Neural progenitor cell (in vitro differentiated cells): ENCODE data around the gene ADGRF1. TPM values are rescaled to one million over a fixed set of nuclear protein-coding genes. Genes with fewer than 3 reads are reported as not detected.

Experiments used
- DNase-seq: peaks from one replicate; pipeline ENCODE4 v3.0.0-alpha.2; 2016; ENCODE audit warnings: low spot score
- H2AFZ ChIP-seq: fragments of 200-600 bp; sonication (generic); replicated peaks from 2 replicates; pipeline ENCODE4 v1.6.1; 2016; ENCODE audit warnings: antibody characterized with exemption
- H3F3A ChIP-seq: fragments of 200-600 bp; sonication (generic); 2 replicates; pipeline ENCODE4 v1.6.1; 2016; ENCODE audit warnings: antibody characterized with exemption, low read depth
- H3K27ac ChIP-seq: fragments of 200-600 bp; sonication (generic); 2 replicates; pipeline ENCODE4 v1.5.1; 2016; ENCODE audit warnings: mild to moderate bottlenecking
- H3K27me3 ChIP-seq: fragments of 200-600 bp; sonication (generic); 2 replicates; pipeline ENCODE4 v1.6.1; 2016; ENCODE audit warnings: mild to moderate bottlenecking, moderate library complexity
- H3K36me3 ChIP-seq: fragments of 200-600 bp; sonication (generic); 2 replicates; pipeline ENCODE4 v1.5.1; 2016
- H3K4me1 ChIP-seq: fragments of 200-600 bp; sonication (generic); 2 replicates; pipeline ENCODE4 v1.6.1; 2016; ENCODE audit warnings: mixed run types
- H3K4me2 ChIP-seq: fragments of 200-600 bp; sonication (generic); 2 replicates; pipeline ENCODE4 v1.6.1; 2016
- H3K4me3 ChIP-seq: fragments of 200-600 bp; sonication (generic); 2 replicates; pipeline ENCODE4 v1.5.1; 2016
- H3K79me2 ChIP-seq: fragments of 200-600 bp; sonication (generic); 2 replicates; pipeline ENCODE4 v1.6.1; 2016; ENCODE audit warnings: low read depth
- H3K9ac ChIP-seq: fragments of 200-600 bp; sonication (generic); 2 replicates; pipeline ENCODE4 v1.6.1; 2016
- H3K9me3 ChIP-seq: fragments of 200-600 bp; sonication (generic); 2 replicates; pipeline ENCODE4 v1.5.1; 2016; ENCODE audit warnings: low read depth
- H4K20me1 ChIP-seq: fragments of 200-600 bp; sonication (generic); 2 replicates; pipeline ENCODE4 v1.6.1; 2016; ENCODE audit warnings: low read depth
- H3K27ac Mint-ChIP-seq: 3 replicates; pipeline ENCODE4 v1.8.0; 2021; ENCODE audit warnings: mixed read lengths
- H3K27me3 Mint-ChIP-seq: 2 replicates; pipeline ENCODE4 v1.8.0; 2022; ENCODE audit warnings: low read depth, mild to moderate bottlenecking, inconsistent platforms, moderate library complexity, mixed read lengths; ENCODE audit not compliant: insufficient read depth
- H3K36me3 Mint-ChIP-seq: 3 replicates; pipeline ENCODE4 v1.8.0; 2021; ENCODE audit warnings: mixed read lengths
- H3K4me1 Mint-ChIP-seq: 3 replicates; pipeline ENCODE4 v1.8.0; 2021; ENCODE audit warnings: mixed read lengths
- H3K4me3 Mint-ChIP-seq: 3 replicates; pipeline ENCODE4 v1.8.0; 2021; ENCODE audit warnings: mild to moderate bottlenecking, moderate library complexity, mixed read lengths
- H3K9me3 Mint-ChIP-seq: 3 replicates; pipeline ENCODE4 v1.8.0; 2020; ENCODE audit warnings: mixed read lengths
- EZH2 ChIP-seq: fragments of 200-600 bp; sonication (generic); IDR thresholded peaks from 2 replicates; pipeline ENCODE4 v1.6.1; 2017; ENCODE audit warnings: antibody characterized with exemption, mild to moderate bottlenecking, moderate library complexity
- EZH2phosphoT487 ChIP-seq: fragments of 200-600 bp; sonication (generic); IDR thresholded peaks from 2 replicates; pipeline ENCODE4 v1.6.1; 2017; ENCODE audit warnings: antibody characterized with exemption
- total RNA-seq: library from RNA; depleted of rRNA; stranded (reverse); fragments of >200 nt; gene quantifications from 2 replicates; pipeline ENCODE4 v1.2.3, GENCODE V29; 2015; ENCODE audit warnings: low replicate concordance
- TF ChIP-seq, protein P1 (sequence below): fragments of 200-600 bp; sonication (generic); IDR thresholded peaks from 2 replicates; pipeline ENCODE4 v1.5.1; 2017; ENCODE audit warnings: antibody characterized with exemption, mild to moderate bottlenecking

ADGRF1 gene
- total RNA-seq, 1 donor from 2014 or later, result not detected

DNA sequence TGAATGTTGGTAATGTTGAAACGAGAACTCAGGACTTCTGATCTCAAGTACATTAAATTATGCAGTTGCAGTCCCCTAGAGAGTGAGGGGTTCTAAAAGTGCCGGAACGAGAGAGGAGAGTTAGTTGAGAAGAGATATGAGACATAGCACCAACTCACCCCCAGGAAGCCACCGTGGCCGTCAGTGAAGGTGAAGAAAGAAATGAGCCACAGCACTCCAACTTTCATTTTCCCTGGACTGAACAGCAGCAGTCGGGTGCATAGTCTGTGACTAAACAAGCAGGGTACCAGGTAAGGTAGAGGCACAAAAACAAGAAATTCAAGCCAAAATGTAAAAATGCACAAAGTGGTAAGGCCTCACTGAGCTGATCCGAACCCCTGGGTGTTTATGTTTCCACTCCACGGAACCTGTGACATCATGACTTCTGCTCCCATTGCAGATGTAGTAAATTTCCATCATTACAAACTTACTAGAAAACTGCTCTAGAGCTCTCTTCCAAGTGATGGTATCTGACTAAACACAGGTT lies 13.2 kb downstream of the ADGRF1 start:
- no peaks in the 10 kb centered on the region for H3K36me3 ChIP-seq
- H4K20me1 ChIP-seq, result no peaks in the 10 kb centered on the region
- H3K27me3 ChIP-seq, result no peaks in the 10 kb centered on the region
- no peak overlapping the region for H3K4me3 ChIP-seq
- no peaks in the 10 kb centered on the region for H3K36me3 Mint-ChIP-seq
- no peak overlapping the region for H3K9ac ChIP-seq
- H3K79me2 ChIP-seq, result no peaks in the 10 kb centered on the region
- H3K27me3 Mint-ChIP-seq, result no peaks in the 10 kb centered on the region
- no peaks in the 10 kb centered on the region for H3K4me1 Mint-ChIP-seq
- TF ChIP-seq, protein P1, sequence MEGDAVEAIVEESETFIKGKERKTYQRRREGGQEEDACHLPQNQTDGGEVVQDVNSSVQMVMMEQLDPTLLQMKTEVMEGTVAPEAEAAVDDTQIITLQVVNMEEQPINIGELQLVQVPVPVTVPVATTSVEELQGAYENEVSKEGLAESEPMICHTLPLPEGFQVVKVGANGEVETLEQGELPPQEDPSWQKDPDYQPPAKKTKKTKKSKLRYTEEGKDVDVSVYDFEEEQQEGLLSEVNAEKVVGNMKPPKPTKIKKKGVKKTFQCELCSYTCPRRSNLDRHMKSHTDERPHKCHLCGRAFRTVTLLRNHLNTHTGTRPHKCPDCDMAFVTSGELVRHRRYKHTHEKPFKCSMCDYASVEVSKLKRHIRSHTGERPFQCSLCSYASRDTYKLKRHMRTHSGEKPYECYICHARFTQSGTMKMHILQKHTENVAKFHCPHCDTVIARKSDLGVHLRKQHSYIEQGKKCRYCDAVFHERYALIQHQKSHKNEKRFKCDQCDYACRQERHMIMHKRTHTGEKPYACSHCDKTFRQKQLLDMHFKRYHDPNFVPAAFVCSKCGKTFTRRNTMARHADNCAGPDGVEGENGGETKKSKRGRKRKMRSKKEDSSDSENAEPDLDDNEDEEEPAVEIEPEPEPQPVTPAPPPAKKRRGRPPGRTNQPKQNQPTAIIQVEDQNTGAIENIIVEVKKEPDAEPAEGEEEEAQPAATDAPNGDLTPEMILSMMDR, result no peak
- TF ChIP-seq EZH2, result no peak
- no peak for TF ChIP-seq EZH2phosphoT487
- H3K27ac Mint-ChIP-seq, result no peak overlapping the region
- no peaks in the 10 kb centered on the region for H3F3A ChIP-seq
- no peaks in the 10 kb centered on the region for H3K9me3 Mint-ChIP-seq
- no peak for DNase-seq
- H3K4me3 Mint-ChIP-seq, result no peak overlapping the region
- no peak overlapping the region for H2AFZ ChIP-seq
- no peak overlapping the region for H3K27ac ChIP-seq
- H3K4me1 ChIP-seq, result no peaks in the 10 kb centered on the region
- no peak overlapping the region for H3K4me2 ChIP-seq
- H3K9me3 ChIP-seq, result no peaks in the 10 kb centered on the region

DNA sequence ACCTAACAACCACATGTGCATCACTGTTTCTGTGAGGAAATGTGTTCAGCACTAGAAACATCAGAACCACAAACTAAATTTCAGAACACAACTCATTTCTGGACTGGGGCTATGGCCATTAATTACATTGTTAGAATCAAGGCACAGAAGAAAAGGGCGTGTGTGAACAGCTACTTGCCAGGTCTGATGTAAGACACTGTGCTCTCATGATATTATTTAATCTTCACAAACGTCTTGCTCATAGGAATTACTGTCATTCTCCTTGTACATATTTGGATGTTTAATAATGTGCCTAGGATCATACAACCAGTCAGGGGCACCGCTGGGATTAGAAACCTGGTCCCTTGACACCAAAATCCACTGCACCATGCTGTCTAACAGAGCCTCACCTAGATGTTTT lies 14.8 kb downstream of the ADGRF1 start:
- no peak overlapping the region for H3K4me3 ChIP-seq
- no peak overlapping the region for H2AFZ ChIP-seq
- no peaks in the 10 kb centered on the region for H3K79me2 ChIP-seq
- no peaks in the 10 kb centered on the region for H4K20me1 ChIP-seq
- no peak for DNase-seq
- H3K4me3 Mint-ChIP-seq, result no peak overlapping the region
- no peaks in the 10 kb centered on the region for H3K9me3 Mint-ChIP-seq
- H3K27me3 ChIP-seq, result no peaks in the 10 kb centered on the region
- H3K27me3 Mint-ChIP-seq, result no peaks in the 10 kb centered on the region
- H3K27ac ChIP-seq, result no peak overlapping the region
- TF ChIP-seq EZH2 (no peak), EZH2phosphoT487 (no peak)
- TF ChIP-seq, protein P1, result no peak
- no peaks in the 10 kb centered on the region for H3F3A ChIP-seq
- H3K27ac Mint-ChIP-seq, result no peak overlapping the region
- no peaks in the 10 kb centered on the region for H3K4me1 ChIP-seq
- H3K36me3 Mint-ChIP-seq, result no peaks in the 10 kb centered on the region
- no peaks in the 10 kb centered on the region for H3K36me3 ChIP-seq
- no peaks in the 10 kb centered on the region for H3K9me3 ChIP-seq
- H3K9ac ChIP-seq, result no peak overlapping the region
- H3K4me2 ChIP-seq, result no peak overlapping the region
- no peaks in the 10 kb centered on the region for H3K4me1 Mint-ChIP-seq

DNA sequence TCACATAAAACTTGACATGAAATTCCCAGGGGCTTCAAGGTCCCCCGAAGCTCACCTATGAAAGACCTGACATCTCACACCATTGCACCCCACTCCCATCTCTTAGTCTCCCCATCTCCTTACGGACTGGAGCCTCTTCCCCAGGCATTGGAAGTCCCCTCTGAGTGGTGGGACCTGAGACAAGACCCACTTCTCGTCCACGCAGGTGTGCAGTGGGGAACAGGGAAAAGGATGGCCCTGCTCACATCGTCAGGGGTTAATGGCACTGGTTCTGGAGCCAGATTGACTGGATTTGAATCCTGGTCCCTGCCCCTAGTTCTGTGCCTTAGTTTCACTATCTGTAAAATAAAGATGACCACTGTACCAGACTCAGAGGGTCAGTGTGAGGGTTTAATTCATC lies 15.5 kb downstream of the ADGRF1 start:
- Mint-ChIP-seq H3K27me3 (no peaks in the 10 kb centered on the region), H3K4me3 (no peak overlapping the region), H3K9me3 (no peaks in the 10 kb centered on the region), H3K4me1 (no peaks in the 10 kb centered on the region), H3K36me3 (no peaks in the 10 kb centered on the region), H3K27ac (no peak overlapping the region)
- Histone ChIP-seq H3K9ac (no peak overlapping the region), H3K9me3 (no peaks in the 10 kb centered on the region), H3F3A (no peaks in the 10 kb centered on the region), H3K79me2 (no peaks in the 10 kb centered on the region), H3K4me1 (no peaks in the 10 kb centered on the region), H3K4me2 (no peak overlapping the region), H4K20me1 (no peaks in the 10 kb centered on the region), H2AFZ (no peak overlapping the region), H3K27ac (no peak overlapping the region), H3K27me3 (no peaks in the 10 kb centered on the region), H3K4me3 (no peak overlapping the region), H3K36me3 (no peaks in the 10 kb centered on the region)
- DNase-seq, result no peak
- TF ChIP-seq EZH2phosphoT487 (no peak), EZH2 (no peak)
- TF ChIP-seq, protein P1, result no peak
